HuH-7 (cell line): ENCODE data around the gene PMIS2.
A peak's percentile ranks its signal among the peaks of the same experiment; 100 is the strongest.

Experiments
- DNase-seq: peaks from one replicate; pipeline ENCODE4 v3.0.0; 2011; ENCODE audit warnings: low spot score

The PMIS2 gene

DNA sequence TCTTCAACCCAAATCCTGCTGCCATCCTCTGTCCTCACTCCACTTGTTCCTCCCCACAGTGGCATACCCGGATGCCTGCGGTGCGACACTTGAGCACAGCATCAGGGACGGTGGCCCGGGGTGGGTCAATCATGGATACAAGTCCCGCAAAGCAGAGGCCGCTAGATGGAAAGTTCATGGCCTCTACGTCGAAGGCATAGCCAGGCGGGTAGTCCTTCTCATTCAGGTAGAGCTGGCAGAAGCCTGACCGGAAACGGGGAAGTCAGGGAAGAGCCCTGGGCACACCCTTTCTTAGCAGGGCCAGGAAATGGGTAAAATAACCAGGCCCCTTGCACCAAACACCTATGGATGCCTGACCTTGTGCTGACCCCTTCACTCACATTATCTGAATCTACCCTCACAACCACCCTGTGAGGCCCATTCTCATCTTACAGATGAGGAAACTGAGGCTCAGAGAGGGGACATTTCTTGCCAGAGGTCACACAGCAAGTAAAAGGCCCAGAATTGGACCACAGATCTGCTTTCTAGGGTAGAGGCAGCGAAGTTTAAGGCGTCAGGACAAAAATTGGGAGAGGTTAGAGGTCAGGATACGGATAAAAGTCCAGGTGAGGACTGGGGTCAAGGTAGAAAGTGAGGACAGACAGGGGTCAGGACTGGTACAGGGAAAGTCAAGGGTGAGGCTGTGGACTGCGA lies 29.0 kb upstream of the PMIS2 start:
- no peak for DNase-seq

DNA sequence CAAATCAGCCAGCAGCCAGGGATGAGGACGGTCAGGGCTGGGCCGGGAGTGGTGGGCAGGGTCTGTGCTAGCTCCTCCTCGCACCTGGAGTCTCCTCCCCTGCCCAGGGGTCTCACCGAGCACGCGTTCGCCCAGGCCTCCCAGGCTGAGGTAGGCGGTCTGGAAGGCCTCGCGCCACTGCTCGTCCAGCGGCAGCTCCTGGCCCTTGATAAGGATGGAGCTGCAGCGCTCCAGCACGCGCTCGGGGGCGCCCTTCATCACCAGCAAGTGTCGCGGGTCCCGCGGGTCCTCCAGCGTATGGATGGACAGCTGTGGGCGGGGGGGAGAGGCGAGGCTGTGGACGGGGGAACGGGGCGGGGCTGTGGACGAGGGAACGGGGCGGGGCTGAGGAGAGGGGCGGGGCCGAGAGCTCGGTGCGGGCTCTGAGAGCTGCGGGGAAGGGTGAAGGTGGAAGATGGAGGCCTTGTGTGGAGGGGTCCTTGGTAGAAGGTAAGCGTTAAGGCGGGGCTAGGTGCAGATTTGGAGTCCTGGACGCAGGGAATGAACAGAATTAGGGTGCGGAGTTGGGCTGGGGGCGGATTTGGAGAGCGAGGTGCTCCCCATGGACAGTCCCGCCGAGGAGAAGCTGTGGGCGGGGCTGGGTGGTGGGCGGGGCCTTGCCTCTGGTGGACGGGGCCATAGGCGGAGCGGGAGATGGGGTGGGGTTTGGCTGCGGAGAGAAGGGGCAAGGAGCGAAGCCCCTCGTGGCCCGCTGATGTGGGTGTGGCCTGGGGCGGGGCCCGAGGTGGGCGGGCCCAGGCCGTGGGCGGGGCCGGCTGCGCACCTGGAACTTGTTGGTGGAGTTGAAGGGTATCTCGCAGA lies 28.2 kb upstream of the PMIS2 start:
- DNase-seq, result peak; percentile 86

DNA sequence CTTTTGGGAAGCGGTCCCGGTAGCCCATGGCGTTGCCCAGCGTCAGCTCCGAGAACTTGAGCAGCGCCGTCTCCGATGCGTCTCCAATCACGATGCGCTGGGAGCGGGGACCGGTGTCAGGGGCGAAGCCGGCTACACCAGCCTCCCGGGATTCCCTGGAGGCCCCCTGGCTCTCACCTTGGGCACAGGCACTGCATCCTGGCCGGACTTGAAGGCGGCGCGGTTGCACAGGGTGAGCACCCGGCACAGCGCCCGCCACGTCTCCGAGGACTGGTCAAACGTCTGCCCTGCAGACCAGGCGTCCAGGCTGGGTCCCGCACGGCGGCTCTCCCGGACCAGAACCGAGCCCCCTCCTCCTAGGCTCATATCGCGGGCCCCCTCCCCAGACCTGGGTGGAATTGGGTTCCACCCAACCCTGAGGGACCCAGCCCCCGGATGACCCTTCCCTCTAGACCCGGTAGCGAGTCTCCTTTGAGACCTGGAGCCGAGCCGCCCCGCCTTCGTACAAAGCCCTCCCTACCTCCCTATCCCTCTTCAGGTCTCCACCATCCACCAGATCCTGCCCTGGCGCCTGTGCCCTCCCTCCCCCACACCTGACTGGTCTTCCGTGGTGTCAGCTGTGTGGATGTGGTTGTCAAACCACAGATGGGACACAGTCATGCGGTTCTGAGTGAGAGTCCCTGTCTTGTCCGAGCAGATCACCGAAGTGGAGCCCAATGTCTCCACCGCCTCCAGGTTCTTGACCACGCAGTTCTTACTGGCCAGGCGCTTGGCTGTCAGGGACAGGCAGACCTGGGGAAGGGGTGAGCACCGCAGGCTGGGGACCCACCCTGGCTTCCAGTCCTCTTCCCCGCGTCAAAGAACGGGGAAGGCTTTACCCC lies 27.3 kb upstream of the PMIS2 start:
- DNase-seq, result no peak

DNA sequence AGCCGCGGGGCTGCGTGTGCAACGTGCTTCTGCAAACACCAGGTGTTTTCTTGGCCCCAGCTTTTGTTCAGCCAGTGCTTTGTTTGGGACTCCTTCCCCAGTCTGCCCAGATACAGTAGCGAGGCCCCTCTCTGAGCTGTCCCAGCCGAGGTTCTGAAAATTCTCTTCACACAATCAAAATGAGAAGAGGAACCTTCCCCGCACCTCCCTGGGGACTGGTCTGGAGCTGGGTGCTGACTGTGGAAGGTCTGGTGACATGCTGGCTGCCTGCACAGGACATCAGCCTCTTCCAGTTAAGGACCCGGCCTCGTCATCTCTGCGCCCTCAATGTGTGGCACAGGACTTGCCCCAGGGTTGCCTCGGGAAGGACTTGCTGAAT lies 26.7 kb upstream of the PMIS2 start:
- no peak for DNase-seq

DNA sequence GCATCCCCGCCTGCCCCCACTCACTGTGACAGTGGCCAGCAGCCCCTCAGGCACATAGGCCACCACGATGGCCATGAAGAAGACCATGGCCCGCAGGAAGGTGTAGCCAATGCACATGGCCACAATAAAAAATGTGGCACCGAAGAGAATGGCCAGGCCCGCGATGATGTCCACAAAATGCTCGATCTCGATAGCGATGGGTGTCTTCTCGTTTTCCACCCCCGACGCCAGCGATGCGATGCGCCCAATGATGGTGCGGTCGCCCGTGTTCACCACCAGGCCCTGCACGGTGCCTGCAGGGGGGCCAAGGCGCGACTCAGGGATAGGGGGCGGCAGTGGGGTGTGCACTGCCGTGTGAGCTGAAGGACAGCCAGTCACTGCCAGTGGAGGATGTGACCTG lies 26.2 kb upstream of the PMIS2 start:
- no peak for DNase-seq

GRCh38 chr19:35560271-35560670 lies 25.7 kb upstream of the PMIS2 start:
- no peak for DNase-seq

- no peak for DNase-seq
Measured at GRCh38 chr19:35560677-35561076, 25.3 kb upstream of the PMIS2 start.

GRCh38 chr19:35561436-35561835 lies 24.5 kb upstream of the PMIS2 start:
- DNase-seq, result no peak

DNA sequence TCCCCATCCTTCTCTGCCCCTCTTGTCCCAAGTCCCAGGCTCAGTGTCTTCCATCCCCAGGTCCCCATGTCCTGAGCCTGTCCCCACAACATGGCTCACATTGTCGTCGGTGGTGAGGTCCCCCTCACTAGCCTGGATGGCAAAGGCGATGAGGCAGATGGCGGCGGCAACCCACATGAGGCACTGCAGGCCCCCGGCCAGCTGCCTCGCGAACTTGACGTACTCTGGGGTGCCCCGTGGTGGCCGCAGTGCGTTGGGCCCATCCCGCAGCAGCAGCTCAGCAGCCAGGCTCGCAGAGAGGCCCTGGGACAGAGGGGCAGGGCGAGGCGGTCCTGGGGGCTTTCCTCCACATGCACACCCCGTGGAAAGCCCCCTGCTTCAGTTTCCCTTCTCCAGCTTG lies 23.6 kb upstream of the PMIS2 start:
- no peak for DNase-seq

DNA sequence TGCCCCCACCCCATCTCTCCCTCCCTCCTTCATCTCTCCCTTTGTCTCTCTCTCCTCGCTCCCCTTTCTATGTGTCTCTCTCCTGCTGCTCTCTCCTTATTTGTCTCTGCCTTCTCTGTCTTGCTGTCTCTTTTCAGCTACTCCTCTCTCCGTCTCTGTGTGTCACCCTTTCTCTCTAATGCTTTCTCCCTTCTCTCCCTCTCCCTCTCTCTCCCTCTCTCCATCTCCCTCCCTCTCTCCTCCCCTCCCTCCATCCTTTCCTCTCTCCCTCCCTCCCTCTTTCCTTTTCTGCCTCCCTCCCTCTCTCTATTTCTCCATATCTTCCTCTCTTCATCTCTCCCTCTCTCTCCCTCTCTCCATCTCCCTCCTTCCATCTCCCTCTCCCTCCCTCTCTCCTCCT lies 23.2 kb upstream of the PMIS2 start:
- no peak for DNase-seq

DNA sequence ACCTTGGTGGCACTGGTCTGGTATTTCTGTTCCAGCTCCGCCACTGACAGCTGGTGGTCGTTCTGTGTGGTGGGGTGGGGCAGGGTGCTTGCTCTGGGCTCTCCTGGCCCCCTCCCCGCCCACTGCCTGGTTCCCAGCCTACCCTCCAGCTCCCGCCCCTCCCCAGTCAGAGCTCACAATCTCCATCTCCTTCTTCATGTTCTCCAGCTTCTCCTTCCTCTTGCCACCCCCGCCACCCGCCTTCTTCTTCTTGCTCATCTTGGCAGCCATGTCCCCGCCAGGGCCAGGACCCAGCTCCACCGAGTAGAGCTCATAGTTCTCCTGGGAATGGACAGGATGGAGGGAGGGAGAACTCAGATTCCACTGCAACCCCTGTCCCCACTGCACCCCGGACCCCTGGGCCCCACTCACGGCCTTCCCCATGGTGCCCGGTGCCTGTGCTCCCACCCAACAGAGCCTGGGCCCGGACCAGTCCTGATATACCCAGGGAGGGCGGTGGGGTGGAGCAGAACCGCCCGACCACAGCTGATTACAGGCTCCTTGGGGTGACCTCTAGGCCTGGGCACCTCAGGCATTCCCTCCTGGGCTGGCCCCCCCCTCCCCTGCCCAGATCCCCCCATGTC lies 22.7 kb upstream of the PMIS2 start, which contains the start of gene ATP4A:
ATP4A (minus strand) TSS at position 452 of the 623 bp plus-strand sequence; CDS start at position 423, 29 bp downstream.
- DNase-seq, result no peak

- no peak for DNase-seq
Measured at GRCh38 chr19:35565016-35565856, 20.7 kb upstream of the PMIS2 start.

- DNase-seq, result no peak
Measured at GRCh38 chr19:35566738-35567137, 19.2 kb upstream of the PMIS2 start.

GRCh38 chr19:35569281-35569781 lies 16.6 kb upstream of the PMIS2 start:
- no peak for DNase-seq

DNA sequence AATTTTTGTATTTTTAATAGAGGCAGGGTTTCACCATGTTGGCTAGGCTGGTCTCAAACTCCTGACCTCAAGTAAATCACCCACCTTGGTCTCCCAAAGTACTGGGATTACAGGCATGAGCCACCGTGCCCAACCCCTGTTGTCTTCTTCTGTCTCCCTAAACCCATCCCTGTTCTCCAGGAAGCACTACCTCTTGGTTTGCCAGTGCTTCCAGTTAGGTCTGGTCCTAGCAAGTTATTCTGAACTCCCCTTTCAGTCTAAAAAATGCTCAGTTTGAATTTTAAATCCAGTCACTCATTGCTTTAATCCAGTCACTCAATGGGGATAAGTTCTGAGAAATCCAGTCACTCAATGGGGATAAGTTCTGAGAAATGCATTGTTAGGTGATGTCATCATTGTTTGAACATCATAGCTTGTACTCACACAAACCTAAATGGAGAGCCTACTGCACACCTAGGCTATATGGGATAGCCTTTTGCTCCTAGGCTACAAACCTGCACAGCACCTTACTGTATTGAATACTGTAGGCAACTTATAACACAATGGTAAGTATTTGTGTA lies 14.5 kb upstream of the PMIS2 start:
- no peak for DNase-seq

- no peak for DNase-seq
Measured at GRCh38 chr19:35577918-35578317, 8.1 kb upstream of the PMIS2 start.

DNA sequence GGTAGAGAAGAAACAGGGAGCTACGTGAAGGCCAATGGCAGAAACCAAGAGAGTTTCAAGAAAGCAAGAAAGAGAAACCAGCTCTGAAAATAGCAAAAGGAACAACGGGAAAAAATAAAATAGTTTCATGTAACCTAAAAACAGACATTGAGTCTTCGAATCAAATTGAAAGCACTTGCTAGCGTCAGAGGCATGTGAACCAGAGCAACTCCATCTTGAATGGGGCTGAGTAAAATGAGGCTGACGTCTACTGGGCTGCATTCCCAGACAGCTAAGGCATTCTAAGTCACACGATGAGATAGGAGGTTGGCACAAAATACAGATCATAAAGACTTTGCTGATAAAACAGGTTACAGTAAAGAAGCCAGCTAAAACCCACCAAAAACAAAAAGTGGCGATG lies 7.3 kb upstream of the PMIS2 start:
- DNase-seq, result no peak

DNA sequence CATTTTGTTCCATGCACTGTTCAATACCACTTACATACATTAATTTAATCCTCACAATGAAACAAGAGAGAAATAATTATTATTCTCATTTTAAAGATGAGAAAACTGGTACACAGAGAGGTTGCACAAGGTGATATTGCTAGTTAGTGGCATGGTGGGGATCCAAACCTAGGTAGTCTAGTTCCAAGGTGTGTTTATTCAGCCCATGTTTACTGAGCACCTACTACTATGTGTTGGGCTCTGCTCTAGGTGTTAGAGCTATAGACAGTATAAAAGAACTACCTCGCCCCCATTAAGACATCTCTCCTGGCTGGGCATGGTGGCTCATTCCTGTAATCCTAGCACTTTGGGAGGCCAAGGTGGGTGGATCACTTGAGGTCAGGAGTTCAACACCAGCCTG lies 3.2 kb upstream of the PMIS2 start:
- no peak for DNase-seq

GRCh38 chr19:35587321-35587720 lies 1.3 kb downstream of the PMIS2 start:
- no peak for DNase-seq

GRCh38 chr19:35590875-35591274 lies 4.9 kb downstream of the PMIS2 start:
- no peak for DNase-seq

- peak; percentile 52 for DNase-seq
Measured at GRCh38 chr19:35592226-35592625, 6.3 kb downstream of the PMIS2 start.
